AG04450 (cell line): Measurements from ENCODE around the gene RBM4B. TPM values are rescaled to one million over a fixed set of nuclear protein-coding genes. Genes with fewer than 3 reads are reported as not detected.

ENCODE experiments used
- CTCF ChIA-PET: fragments of 300-600, 350-600 bp; formaldehyde crosslinking; extraction: SDS; loops from one replicate; lab custom pipeline; 2022; ENCODE audit warnings: antibody characterized with exemption, inconsistent platforms; lab: Charles Lee
- POLR2A ChIA-PET: fragments of 350-600 bp; formaldehyde crosslinking; extraction: SDS; loops from one replicate; lab custom pipeline; 2021; ENCODE audit warnings: antibody characterized with exemption, inconsistent platforms; lab: Yijun Ruan, JAX
- DNase-seq: peaks from one replicate; pipeline ENCODE4 v3.0.0-alpha.2; 2011; ENCODE audit warnings: low read depth, low spot score
- H3K27ac ChIP-seq: one replicate; pipeline ENCODE4 v1.5.1; 2012; ENCODE audit warnings: low read depth, low read length, control low read depth
- H3K27me3 ChIP-seq: one replicate; pipeline ENCODE4 v1.6.0; 2012; ENCODE audit warnings: low read length; ENCODE audit not compliant: control insufficient read depth, insufficient read depth
- H3K4me3 ChIP-seq: 2 replicates; pipeline ENCODE4 v1.5.1; 2011; ENCODE audit warnings: mild to moderate bottlenecking, low read depth, low read length, control low read depth
- H3K9me3 ChIP-seq: 2 replicates; pipeline ENCODE4 v1.5.1; 2012; ENCODE audit warnings: low read length; ENCODE audit not compliant: control insufficient read depth, insufficient read depth
- CTCF ChIP-seq: IDR thresholded peaks from 2 replicates; pipeline ENCODE4 v1.5.1; 2011; ENCODE audit warnings: low read depth, low read length, control low read depth, inconsistent platforms
- polyA plus RNA-seq: library from polyadenylated mRNA; depleted of rRNA; stranded (reverse); fragments of >200 nt; gene quantifications from 2 replicates; pipeline ENCODE4 v1.2.3, GENCODE V29; 2011

Gene RBM4B
- polyA plus RNA-seq, 1 experiment: 43.8 TPM

GRCh38 chr11:66676282-66676919 is 1.3 kb downstream of the RBM4B start:
- no peak for TF ChIP-seq CTCF
- Histone ChIP-seq H3K9me3 (no peaks in the 10 kb centered on the region; the same call in 1 of the 2 replicates), H3K4me3 (peak overlapping the region; percentile 76), H3K27me3 (no peaks in the 10 kb centered on the region), H3K27ac (peak overlapping the region; percentile 96)
- CTCF ChIA-PET: interaction anchor here (0.5 to 2.5 kb wide), 3 partner anchors 98 to 283 kb away, joined by 3 to 29 read pairs (median 3); no protein-coding TSS in a partner anchor
- DNase-seq: no peak
- POLR2A ChIA-PET: interaction anchor here (2.4 kb wide), 1 partner anchor 38 kb away, joined by 20 read pairs; the partner anchor contains the start of gene RBM4

GRCh38 chr11:66674964-66675602 is 2.6 kb downstream of the RBM4B start:
- no peak for DNase-seq
- H3K27me3 ChIP-seq: no peaks in the 10 kb centered on the region
- no peak for TF ChIP-seq CTCF
- peak overlapping the region; percentile 17; the same call in 1 of the 2 replicates for H3K4me3 ChIP-seq
- CTCF ChIA-PET: no interaction called here
- no peak overlapping the region for H3K27ac ChIP-seq
- POLR2A ChIA-PET: interaction anchor here (0.7 kb wide), 1 partner anchor 506 kb away, joined by 3 read pairs; no protein-coding TSS in a partner anchor
- no peaks in the 10 kb centered on the region; the same call in 1 of the 2 replicates for H3K9me3 ChIP-seq

GRCh38 chr11:66670816-66671215 is 6.9 kb downstream of the RBM4B start:
- CTCF ChIA-PET: interaction anchor here (1.4 kb wide), 1 partner anchor 8 kb away, joined by 5 read pairs; no protein-coding TSS in a partner anchor
- no peak for DNase-seq
- Histone ChIP-seq H3K27ac (no peak overlapping the region), H3K9me3 (no peaks in the 10 kb centered on the region), H3K27me3 (no peaks in the 10 kb centered on the region), H3K4me3 (no peak overlapping the region)
- TF ChIP-seq CTCF: no peak
- POLR2A ChIA-PET: interaction anchor here (0.6 to 1.2 kb wide), 2 partner anchors 24 to 131 kb away, joined by 4 to 7 read pairs; no protein-coding TSS in a partner anchor

DNA sequence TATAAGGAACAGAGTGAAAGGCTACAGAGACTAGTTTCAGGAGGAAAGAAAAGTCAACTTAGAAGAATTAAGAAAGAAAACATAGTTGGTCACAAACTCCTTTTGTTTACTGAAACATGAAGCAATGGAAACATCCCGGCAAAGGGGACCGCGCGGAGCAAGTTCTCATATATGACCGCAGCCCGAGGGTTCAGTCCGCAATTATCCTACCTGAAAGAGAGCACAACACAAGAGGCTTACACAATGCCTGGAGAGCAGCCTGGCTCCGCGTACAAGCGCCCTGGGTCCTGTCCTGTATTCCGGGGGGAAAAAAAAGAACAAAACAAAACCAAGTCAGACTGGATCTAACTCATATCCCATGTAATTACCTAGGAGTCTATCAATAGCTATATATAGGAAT is 12.3 kb downstream of the RBM4B start:
- TF ChIP-seq CTCF: no peak
- H3K27me3 ChIP-seq: no peaks in the 10 kb centered on the region
- CTCF ChIA-PET: no interaction called here
- POLR2A ChIA-PET: no interaction called here
- DNase-seq: no peak
- H3K27ac ChIP-seq: no peak overlapping the region
- H3K9me3 ChIP-seq: no peaks in the 10 kb centered on the region
- no peak overlapping the region for H3K4me3 ChIP-seq
